NK-92 (cell line): Measurements from ENCODE around the gene RGS12.

Experiments
- DNase-seq: peaks from one replicate; lab custom pipeline; 2025; ENCODE audit not compliant: unreplicated experiment; lab: John Stamatoyannopoulos, UW

RGS12 gene

DNA sequence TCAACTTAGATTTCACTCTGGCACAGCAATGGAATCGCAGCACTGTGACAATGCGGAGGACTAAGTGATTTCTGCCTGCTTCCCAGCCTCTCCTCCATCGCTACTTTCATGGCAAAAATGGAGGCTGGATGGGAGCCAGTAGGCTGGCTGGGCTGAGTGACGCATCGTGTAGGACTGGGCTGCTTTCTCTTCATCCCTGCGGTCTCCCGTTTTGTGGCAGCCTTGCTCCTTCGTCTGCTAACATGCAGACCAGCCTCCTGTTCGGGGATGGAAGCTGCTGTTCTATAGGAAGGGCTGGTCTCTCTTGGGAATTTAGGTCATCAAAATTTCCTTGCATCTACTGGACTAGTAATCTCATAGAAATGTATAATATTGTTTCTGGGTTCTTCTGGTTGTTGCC is 15.8 kb upstream of the RGS12 start:
- DNase-seq, result no peak

DNA sequence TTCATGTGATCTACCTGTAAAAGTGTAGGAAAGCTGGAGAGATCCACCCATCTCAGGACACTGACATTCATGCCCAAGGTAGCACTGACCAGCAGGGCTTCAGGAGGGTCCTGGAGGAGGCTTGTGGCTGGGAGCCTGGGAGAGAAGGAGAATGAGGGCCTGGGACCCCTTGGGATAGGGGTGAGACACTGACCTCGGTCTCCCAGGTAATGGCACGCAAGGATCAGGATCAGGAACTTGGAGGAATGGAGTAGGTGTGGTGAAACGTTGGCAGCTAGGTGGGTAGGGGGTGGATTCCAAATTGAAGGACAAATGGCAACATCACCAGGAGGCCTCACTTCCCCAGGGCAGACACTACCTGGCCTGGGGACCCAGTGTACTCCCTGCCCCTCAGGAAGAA is 12.4 kb upstream of the RGS12 start:
- DNase-seq, result no peak

DNA sequence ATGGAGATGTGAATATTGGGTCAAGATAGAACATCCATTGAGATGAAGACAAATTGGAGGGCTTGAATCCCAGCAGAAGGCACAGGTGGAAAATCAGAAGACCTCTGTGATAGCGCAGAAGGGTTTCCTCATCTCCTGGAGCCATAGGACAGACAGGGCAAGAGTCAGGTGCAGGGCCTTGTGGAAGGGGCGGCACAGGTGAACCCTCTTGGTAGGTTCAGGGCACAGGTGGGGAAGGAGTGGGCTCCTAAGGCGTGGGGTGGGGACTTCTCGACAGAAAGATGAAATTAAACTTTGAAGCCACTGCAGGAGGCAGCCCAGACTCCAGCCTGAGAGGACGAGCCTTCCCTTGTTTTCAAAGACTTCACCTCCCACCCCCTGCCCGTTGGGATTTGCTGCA is 9.3 kb upstream of the RGS12 start:
- DNase-seq, result no peak

DNA sequence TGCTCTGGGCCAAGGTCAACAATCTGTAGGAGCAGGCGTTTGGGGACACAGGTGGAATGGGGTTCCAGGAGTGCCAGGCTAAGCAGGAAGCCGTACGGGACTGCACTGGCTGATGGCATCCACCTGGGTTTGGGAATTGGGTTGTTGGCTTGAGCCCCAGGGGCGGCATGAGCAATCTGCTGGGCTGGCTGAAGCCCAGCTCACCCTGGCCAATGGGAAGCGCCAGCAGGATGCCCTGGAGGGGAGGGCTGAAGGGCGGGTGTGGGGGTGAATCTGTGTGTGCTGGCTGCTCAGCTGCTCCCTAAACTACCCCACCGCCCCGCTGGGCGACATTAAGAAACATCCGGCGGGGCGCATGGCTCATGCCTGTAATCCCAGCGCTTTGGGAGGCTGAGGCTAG is 8.9 kb upstream of the RGS12 start:
- DNase-seq, result no peak

DNA sequence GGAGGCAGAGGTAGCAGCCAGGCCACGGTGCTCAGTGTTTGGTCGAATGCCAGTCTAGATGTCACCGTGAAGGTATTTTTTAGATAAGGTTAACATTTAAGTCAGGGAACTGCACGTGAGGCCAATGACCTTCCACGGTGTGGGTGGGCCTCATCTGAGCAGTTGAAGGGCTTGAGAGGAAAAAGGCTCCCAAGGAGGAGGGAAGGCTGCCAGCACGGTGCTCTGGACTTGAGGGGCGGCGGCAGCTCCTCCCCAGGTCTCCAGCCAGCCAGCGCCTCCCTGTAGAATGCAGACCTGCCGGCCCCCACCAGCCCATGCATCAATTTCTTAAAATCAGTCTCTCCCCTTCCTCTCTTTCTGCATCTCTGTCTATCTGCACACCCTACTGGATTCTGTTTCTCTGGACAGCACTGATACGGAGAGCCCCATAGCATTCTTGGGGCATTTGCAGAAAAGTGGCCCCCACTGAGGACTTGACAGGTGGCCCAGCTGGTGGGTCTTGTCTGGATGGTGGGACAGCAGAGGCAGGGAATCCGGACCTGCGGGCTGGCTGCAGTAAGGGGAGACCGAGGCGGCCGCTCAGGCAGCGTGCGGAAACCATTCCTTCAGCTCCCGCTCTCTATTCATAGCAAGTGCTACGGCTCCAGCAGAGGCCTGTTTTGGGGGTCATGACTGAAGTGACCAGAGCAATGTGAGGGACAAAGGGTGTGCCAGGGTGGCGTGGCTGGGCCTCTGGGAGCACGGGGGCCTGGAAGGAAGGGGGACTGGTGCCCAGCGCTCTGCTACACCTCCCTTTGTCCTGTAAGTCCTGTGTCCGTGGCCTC is 7.9 kb upstream of the RGS12 start:
- no peak for DNase-seq

DNA sequence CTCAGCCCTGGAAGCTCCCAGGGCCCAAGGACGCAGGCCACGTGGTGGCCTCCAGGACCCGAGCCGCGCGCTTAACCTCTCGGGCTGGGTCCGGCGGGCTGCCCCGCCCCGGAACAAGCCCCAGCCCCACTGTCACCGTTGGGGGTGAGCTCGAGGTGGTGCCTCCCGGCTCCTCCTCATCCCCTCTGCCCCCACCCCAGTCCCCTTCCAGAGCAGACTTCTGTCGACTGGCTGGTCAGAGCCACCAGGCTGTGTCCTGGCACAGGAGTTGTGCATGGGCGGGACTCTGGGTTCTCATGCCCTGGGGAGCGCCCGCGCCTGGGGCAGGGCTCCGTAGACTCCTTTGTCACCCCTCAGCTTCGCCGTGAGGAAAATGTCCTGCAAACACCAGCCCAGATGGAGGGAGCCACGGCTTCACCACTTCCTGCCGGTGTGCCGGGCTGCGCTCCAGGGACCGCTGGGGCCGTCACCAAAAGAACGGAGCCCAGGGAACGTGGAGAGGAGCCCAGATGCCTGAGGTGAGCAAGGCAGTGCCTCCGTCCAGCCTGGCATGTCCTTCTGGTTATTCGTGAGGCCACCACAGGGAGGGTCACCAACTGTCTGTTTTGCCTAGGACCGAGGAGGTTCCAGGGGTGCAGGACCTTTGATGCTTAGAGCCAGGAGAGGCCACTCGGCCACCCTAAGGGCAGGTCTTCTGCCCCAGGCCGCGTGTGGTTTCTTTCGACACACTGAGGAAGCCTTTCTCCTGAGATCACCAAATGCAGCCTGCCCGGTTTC is 7.1 kb upstream of the RGS12 start:
- no peak for DNase-seq

DNA sequence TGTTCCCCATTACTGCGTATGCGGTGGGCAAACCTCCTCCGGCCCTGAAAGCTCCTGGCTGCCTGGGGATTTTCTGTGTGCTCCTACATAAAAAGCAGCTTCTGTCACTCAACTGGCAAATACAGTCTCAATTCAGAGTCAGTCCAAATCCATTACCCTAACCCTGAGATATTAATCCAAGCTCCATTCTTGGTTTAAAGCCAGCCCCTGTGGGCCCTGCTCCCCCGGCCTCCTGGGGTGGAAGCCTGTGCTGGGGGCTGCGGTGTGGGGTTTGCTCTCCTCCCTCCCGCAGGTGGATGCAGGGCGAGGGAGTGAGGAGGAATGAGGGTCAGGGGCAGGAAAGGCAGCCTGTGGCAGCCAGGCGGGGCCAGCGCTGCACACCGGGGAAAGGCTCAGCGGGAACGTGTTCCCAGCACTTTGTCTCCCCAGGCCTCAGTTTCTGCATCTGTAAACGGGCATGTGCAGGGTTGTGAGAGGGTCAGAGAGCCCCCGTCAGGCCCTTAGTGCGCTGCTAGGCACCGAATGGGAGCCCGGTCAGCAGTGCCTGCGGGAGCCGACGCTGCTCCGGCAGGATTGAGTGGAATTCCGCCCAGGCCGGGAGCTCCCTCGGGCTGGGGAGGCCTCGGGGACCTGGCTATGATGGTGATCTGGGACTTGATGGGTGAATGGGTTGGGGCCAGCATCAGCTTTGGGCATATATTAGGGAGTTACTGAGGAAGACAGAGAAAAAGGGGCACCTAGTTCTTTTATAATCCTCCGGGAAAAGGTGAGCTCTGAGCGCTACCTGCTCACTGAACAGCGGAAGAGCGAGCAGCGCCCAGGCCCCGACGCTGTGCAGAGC is 6.3 kb upstream of the RGS12 start:
- no peak for DNase-seq

DNA sequence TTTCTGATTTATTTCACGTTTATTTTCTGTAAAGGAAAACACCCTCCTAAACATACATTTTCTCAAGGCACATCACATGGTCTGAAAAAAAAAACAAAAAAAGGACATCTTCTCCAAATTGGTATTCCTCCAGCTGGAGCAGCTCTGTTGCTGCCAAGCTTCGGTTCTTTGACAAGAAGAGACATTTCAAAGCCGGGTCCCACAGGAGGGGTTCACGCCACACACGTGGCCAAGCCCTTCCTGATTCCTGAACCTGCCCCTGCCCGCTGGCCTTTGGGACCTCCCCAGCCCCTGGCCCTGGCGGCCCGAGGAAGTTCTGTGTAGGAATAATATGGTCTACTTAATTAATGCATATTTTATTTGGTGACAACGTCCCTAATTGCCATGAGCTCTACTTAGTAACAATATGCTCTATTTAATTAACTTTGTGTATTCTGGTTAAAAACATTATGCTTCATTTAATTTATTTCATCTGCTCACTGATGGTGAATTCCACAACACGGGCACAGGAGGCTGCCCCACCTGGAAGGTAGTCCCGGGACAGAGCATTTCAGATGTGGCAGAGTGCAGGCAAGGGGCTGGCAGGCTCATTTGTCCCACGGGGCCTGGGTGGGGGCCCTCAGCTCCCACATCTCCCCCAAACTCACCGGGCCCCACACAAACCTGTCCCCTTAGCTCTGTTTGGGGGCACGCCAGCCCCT is 5.4 kb upstream of the RGS12 start:
- no peak for DNase-seq

DNA sequence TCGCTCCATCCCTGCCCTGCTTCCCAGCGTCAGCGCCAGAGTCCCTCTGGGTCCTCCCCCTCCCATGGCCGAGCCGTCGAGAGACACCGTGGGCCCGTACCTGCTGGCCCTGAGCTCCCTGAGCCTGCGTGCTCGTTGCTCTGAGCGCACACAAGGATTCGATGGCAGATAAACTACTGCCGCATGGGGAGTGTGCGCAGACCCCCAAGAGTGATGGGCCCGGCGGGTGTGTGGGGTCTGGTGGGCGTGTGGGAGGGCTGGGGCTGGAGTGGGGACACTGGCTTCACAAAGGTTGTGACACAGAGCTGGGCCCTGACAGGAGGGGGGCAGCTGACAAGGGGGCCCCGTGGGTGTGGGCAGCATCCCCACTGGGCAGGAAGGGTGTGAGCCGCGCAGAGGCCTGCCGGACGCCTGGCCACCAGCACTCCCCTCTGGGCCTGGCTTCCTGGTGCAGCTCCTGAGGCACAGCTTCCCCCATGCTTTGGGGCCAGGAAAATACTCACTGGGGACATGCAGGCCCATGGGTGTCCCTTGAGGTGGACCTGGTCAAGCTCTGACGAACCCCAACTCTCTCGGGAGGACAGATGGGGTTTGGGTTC is 4.8 kb upstream of the RGS12 start:
- no peak for DNase-seq

DNA sequence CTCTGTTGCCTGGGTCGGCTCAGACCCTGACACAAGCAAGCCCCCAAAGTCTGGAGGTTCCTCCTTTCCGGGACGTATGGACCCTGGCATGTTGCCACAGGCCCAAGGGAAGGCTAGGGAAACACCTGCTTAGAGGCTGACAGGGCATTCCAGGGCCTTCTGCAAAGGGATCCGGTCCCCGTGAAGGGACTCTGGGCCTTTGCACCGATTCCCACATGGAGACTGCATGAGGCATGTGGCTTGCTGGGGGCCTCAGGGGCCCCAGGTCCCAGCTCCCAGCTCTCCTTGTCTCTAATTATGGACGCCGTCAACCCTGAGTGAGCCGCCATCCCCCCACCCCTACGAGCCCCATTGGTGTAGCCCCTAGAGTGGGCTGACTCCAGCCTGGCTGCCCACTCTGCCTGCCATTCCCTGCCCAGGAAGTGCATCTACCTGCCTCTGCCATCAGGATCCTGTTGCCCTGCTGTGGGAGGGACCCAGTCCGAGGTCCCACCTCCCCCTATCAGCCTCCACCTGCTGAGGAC is 4.2 kb upstream of the RGS12 start:
- DNase-seq, result no peak

DNA sequence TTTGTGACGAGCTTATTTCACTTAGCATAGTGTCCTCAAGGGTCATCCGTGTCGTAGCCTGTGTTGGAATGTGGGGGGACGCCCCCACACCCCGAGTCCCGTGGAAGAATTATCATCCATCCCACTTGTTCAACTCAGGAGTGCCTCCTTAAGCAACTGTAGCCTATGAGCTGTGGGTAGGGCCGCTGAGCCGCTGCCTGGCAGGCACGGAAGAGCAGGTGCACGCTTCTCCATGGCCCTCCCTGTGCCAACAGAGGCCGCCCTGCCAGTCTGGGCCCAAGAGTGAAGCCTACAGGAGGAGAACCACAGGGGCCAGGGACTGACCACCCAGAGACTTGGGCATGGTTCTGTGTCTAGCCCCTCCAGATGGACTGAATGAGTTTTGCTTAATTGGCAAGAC is 2.3 kb upstream of the RGS12 start:
- no peak for DNase-seq

DNA sequence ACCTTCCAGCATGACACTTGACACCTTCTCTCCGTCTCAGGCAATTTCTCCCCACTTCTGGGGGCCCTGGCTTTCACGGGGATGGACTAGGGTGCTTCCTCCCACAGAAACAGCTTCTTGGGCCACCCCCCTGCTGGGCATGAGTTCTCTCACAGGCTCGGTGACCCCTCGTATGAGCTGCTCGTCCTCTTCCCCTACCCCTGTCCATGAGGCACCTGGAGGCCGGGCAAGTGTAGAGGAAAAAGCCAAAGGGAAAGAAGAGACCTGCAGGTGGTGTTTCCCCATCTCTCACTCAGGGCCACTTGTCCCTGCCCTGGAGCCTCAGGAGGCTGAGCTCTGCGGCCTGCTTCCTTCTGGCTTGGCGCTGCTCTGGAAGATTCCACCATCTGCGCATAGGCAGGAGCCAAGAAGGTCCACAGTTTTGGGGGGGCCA is 1.9 kb upstream of the RGS12 start:
- DNase-seq, result no peak

DNA sequence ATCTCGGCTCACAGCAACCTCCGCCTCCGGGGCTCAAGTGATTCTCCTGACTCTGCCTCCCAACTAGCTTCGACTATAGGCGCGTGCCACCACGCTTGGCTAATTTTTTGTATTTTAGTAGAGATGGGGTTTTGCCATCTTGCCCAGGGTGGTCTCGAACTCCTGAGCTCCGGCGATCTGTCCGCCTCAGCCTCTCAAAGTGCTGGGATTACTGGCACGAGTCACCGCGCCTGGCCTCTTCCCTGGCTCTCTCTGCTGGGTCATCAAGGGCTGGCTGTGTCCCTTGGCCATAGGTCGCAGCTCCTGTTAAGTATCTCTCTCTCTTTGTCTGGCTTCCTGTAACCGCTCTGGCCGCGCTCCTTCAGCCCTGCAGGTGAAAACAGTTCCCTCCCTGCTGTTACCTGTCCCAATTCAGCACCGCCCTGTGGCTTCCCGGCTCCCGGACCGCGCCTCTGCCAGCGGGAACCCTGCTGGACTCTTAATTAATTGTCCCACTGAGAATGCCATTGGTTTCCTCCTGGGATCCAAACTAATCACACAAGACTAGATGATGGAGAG is 1.3 kb upstream of the RGS12 start:
- DNase-seq, result no peak

DNA sequence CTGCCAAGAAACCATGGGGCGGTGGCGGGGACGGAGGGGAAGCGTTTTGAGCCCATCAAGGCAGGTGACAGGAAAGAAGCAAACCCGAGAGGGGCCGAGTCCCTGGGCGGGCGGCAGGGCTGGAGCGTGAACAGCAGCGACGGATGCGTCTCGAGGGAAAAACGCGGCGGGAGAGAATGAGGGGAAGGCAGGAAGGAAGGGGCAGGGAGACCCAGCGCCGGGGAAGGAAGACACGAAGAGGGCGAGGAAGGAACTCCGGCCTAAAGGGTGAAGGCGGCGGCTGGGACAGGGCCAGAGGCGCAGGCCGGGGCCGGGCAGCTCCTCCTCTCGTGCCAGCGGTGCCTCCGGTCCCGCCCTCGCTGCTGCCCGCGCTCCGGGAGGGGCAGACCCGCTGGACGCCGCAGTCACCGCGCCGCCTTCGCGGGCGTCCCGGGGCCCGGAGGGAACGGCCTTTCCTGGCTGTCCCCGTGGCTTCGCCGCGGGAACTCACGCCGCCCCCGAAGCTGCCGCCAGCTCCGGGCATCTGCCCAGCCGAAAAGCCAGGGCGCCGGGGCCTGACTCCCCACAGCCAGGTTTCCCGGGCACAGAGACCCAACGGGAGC is 751 bp upstream of the RGS12 start:
- DNase-seq, result no peak

DNA sequence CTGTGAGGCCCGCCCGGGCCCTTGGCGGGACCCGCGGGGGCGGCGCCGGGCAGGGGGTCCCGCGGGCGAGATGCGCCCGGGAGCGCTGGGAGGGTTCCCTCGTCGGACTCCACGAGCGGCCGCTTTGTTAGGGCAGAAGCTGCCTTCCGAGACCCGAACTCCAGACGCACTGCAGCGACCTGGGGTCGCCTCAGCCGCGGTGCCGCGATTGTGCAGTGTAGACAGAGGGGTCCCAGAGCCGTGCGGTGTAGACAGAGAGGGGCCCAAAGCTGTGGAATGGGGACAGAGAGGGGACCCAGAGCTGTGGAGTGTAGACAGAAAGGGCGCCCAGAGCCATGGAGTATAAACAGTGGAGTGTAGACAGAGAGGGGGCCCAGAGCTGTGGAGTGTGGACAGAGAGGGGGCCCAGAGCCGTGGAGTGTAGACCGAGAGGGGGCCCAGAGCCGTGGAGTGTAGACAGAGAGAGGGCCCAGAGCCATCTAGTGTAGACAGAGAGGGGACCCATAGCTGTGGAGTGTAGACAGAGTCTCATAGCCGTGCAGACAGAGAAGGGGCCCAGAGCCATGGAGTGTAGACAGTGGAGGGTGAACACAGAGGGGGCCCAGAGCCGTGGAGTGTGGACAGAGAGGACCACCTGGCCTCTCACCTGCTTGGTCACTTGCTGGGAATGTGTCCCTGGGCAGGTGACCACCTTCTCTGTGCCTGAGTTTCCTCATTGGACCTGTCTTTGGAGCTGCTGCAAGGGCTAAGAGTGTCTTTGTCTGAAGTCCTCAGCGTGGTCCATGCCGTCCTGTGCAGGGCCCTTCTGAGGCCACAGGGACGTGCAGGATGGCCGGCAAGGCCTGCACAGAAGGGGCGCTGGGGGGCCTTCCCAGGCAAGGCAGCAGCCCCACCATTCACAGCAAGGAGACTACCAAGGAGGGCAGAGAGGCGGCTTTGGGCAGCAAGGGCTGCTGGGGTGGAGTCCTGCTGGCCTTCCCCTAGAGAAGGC is 875 bp downstream of the RGS12 start:
- DNase-seq, result no peak

DNA sequence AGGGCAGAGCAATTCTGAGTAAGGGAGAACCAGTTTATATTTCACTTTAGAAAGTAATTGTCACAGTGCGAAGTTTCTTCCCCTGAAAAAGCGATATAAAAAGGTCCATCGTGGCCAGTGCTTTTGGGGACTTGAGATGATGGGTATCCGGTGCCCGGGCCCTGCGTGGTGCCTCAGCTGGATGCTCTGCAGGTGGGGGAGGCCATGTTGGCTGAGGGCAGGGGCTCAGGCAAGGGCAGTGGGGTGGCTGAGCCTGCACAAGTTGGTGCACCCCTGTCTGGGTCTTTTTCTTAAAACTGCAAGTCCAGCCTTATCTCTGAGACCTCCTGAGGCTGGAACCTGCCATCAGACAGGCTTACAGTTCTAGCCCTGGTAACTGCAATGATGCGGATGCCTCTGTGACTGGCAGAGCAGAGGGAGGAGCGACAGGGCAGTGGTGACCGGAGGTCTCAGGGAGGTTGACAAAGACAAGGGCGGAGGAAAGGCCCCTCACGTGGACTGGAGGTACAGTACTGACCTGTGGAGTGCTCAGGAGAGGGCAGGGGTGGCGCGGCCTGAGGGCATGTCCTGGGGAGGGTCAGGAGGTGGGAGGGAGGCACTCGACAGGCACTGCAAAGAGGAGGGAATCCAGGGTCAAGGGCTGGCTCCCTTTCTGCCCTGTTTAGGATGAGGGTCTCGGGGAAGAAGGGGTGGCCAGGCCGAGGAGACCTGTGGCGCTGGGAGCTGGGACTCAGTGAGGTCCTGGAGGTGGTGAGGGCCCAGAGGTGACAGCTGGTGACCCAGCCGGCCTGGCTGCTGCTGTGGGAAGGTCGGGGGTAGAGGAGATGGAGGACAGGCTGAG is 1.8 kb downstream of the RGS12 start:
- no peak for DNase-seq

DNA sequence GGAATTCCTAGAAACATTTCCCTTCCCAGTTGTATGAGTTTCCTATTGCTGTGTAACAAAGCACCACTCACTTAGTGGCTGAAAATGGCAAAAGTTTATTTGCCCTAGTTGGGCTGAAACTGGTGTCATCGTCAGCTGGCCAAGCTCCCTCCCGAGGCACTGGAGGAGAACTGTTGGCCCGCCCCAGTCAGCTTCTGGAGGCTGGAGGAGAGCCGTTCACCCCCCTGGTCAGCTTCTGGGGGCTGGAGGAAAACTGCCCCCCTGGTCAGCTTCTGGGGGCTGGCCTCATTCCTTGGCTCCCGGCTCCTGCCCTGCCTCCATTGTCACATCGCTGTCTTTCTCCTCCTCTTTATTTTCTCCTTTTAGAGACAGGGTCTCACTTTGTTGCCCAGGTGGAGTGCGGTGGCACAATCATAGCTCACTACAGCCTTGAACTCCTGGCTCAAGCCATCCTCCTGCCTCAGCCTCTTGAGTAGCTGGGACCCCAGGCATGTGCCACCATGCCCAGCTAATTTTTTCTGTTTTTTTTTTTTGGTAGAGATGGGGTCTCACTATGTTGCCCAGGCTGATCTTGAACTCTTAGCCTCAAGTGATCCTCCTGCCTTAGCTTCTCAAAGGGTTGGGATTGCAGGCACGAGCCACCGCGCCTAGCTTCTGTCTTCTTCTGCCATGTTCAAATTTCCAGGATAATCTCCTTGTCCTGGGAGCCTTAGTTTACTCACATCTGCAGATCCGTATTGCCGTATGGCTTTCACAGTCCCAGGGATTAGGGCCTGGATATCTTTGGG is 3.2 kb downstream of the RGS12 start:
- no peak for DNase-seq
